HepG2 (cell line): ENCODE data around the gene CCDC88B. TPM values are rescaled to one million over a fixed set of nuclear protein-coding genes. Genes with fewer than 3 reads are reported as not detected.

ENCODE experiments used
- CBX2 ChIP-seq, 2 experiments: fragments of 200-600 bp in 1 of 2; sonication (generic); formaldehyde crosslinking in 1 of 2; IDR thresholded peaks; 2 replicates each; pipeline versions ENCODE4 v1.7.0 to v1.8.1; 2018 to 2022; ENCODE audit warnings: low read depth in 2 of 2, low read length in 1 of 2, mild to moderate bottlenecking in 1 of 2, missing genetic modification reagents in 1 of 2
- GFI1 ChIP-seq: sonication (generic); formaldehyde crosslinking; IDR thresholded peaks from 2 replicates; pipeline ENCODE4 v1.5.0; 2020; ENCODE audit warnings: missing genetic modification reagents, mild to moderate bottlenecking, borderline replicate concordance
- HDAC2 ChIP-seq: sonication (generic); formaldehyde crosslinking; IDR thresholded peaks from 2 replicates; pipeline ENCODE4 v1.4.0; 2020; ENCODE audit warnings: missing genetic modification reagents
- HNRNPH1 ChIP-seq: fragments of 200-400 bp; formaldehyde crosslinking; optimal IDR thresholded peaks from 2 replicates; pipeline ENCODE3; 2017; ENCODE audit warnings: mild to moderate bottlenecking, low read depth, low read length
- NR2F6 ChIP-seq, 2 experiments: IDR thresholded peaks; 2 replicates each; pipeline ENCODE4 v1.6.1; 2016; ENCODE audit warnings: antibody characterized with exemption in 1 of 2, mild to moderate bottlenecking in 1 of 2
- SNAPC4 ChIP-seq: sonication (generic); formaldehyde crosslinking; IDR thresholded peaks from 2 replicates; pipeline ENCODE4 v1.4.0; 2020; ENCODE audit warnings: mild to moderate bottlenecking, missing genetic modification reagents
- THRA ChIP-seq: sonication (generic); formaldehyde crosslinking; IDR thresholded peaks from 2 replicates; pipeline ENCODE4 v1.4.0; 2020; ENCODE audit warnings: missing genetic modification reagents, borderline replicate concordance
- ZMAT3 ChIP-seq: sonication (generic); formaldehyde crosslinking; conservative IDR thresholded peaks from 2 replicates; pipeline ENCODE4 v1.7.0; 2021; ENCODE audit warnings: missing genetic modification reagents
- ZNF10 ChIP-seq: sonication (generic); formaldehyde crosslinking; IDR thresholded peaks from 2 replicates; pipeline ENCODE4 v1.4.0; 2020; ENCODE audit warnings: mild to moderate bottlenecking, low read depth, missing genetic modification reagents, borderline replicate concordance
- ZNF878 ChIP-seq: sonication (generic); formaldehyde crosslinking; IDR thresholded peaks from 2 replicates; pipeline ENCODE4 v1.8.1; 2023; ENCODE audit warnings: mild to moderate bottlenecking, missing genetic modification reagents, moderate library complexity
- polyA plus RNA-seq, 8 experiments: library from polyadenylated mRNA; depleted of rRNA in 3 of 8; stranded (reverse) in 7 of 8; unstranded in 1 of 8; fragments of >200 nt; fragmentation: Illumina TruSeq in 4 of 8; extraction: Trizol in 4 of 8; gene quantifications; 2 replicates each; pipeline versions ENCODE4 v1.2.1 to v1.2.3, GENCODE V29; 2011 to 2016; ENCODE audit warnings: low read depth in 4 of 8, missing spikeins in 1 of 8, mixed read lengths in 1 of 8; ENCODE audit not compliant: insufficient read depth in 1 of 8
- total RNA-seq, 5 experiments: library from RNA; depleted of rRNA; stranded (reverse); fragments of >200 nt; fragmentation: Illumina TruSeq; extraction: Trizol; gene quantifications; 2 replicates each; pipeline ENCODE4 v1.2.3, GENCODE V29; 2016; ENCODE audit warnings: low read depth in 1 of 5
- TF ChIP-seq, protein P1 (sequence below): IDR thresholded peaks from 2 replicates; pipeline ENCODE4 v1.6.1; 2016
- TF ChIP-seq, protein P2 (sequence below): IDR thresholded peaks from 2 replicates; pipeline ENCODE4 v1.6.1; 2016; ENCODE audit warnings: low read depth, control low read depth
- TF ChIP-seq, protein P3 (sequence below): sonication (generic); formaldehyde crosslinking; IDR thresholded peaks from 2 replicates; pipeline ENCODE4 v1.4.0; 2020; ENCODE audit warnings: low read depth, missing genetic modification reagents

CCDC88B gene
- total and polyA plus RNA-seq, 2 of the 13 experiments (the other 11 are each of a cell fraction or from before 2014, with no cell fraction given), result 3.6 to 4.8 TPM

DNA sequence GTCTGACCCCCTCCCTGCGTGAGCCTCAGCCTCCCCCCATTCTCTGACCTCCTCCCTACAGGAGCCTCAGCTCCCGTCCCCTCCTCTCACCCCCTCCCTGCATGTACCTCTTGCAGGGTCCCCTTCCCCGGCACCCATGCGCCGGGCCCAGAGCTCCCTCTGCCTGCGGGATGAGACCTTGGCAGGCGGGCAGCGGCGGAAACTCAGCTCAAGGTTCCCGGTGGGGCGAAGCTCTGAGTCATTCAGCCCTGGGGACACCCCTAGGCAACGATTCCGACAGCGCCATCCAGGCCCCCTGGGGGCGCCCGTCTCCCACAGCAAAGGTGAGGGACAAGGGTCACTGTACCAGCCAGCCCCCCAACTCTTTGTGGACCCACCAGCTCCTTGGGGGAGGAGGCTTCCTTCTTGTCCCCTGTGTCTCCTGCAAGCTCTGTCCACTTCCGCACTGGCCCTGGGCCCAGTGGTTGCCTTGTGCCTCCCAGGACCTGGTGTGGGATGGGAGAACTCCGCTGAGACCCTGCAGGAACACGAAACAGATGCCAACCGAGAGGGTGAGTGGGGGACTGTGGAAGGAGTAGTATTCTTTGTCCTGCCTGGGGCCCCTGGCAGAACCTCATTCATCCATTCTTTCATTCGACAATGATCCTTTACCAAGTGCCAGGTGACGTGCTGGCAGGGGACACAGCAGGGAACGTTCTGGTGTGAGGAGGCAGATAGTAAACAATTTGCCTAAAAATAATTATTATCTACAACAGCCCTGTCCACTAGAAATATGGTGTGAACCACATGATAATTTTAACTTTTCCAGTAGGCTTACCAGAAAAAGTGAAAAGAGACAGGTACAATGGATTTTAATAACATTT is 15.3 kb downstream of the CCDC88B start (continued):
- TF ChIP-seq, protein P1, sequence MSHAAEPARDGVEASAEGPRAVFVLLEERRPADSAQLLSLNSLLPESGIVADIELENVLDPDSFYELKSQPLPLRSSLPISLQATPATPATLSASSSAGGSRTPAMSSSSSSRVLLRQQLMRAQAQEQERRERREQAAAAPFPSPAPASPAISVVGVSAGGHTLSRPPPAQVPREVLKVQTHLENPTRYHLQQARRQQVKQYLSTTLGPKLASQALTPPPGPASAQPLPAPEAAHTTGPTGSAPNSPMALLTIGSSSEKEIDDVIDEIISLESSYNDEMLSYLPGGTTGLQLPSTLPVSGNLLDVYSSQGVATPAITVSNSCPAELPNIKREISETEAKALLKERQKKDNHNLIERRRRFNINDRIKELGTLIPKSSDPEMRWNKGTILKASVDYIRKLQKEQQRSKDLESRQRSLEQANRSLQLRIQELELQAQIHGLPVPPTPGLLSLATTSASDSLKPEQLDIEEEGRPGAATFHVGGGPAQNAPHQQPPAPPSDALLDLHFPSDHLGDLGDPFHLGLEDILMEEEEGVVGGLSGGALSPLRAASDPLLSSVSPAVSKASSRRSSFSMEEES, result no peak
- TF ChIP-seq HDAC2 (CRISPR knock-in tag) (peak; percentile 66; the same call in 1 of the 2 replicates), THRA (no peak), GFI1 (CRISPR knock-in tag) (0 out of 2 replicates have a peak, but pooled peaks have one; percentile 43), ZNF10 (CRISPR knock-in tag) (no peak), ZMAT3 (CRISPR knock-in tag) (0 out of 2 replicates have a peak, but pooled peaks have one; percentile 33), ZNF878 (CRISPR knock-in tag) (no peak), HNRNPH1 (no peak), CBX2 (IDR thresholded peaks at IDR 0.05; ENCODE audit: low read depth, low read length) (no peak), CBX2 (CRISPR knock-in tag; IDR thresholded peaks at IDR 0.05; ENCODE audit: low read depth) (no peak), SNAPC4 (CRISPR knock-in tag) (no peak), NR2F6 (IDR thresholded peaks at IDR 0.05) (peak; percentile 72), NR2F6 (CRISPR knock-in tag; IDR thresholded peaks at IDR 0.05) (peak; percentile 77)
- TF ChIP-seq, protein P2, sequence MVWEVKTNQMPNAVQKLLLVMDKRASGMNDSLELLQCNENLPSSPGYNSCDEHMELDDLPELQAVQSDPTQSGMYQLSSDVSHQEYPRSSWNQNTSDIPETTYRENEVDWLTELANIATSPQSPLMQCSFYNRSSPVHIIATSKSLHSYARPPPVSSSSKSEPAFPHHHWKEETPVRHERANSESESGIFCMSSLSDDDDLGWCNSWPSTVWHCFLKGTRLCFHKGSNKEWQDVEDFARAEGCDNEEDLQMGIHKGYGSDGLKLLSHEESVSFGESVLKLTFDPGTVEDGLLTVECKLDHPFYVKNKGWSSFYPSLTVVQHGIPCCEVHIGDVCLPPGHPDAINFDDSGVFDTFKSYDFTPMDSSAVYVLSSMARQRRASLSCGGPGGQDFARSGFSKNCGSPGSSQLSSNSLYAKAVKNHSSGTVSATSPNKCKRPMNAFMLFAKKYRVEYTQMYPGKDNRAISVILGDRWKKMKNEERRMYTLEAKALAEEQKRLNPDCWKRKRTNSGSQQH (CRISPR knock-in tag), result no peak; the same call in 1 of the 2 replicates
- TF ChIP-seq, protein P3, sequence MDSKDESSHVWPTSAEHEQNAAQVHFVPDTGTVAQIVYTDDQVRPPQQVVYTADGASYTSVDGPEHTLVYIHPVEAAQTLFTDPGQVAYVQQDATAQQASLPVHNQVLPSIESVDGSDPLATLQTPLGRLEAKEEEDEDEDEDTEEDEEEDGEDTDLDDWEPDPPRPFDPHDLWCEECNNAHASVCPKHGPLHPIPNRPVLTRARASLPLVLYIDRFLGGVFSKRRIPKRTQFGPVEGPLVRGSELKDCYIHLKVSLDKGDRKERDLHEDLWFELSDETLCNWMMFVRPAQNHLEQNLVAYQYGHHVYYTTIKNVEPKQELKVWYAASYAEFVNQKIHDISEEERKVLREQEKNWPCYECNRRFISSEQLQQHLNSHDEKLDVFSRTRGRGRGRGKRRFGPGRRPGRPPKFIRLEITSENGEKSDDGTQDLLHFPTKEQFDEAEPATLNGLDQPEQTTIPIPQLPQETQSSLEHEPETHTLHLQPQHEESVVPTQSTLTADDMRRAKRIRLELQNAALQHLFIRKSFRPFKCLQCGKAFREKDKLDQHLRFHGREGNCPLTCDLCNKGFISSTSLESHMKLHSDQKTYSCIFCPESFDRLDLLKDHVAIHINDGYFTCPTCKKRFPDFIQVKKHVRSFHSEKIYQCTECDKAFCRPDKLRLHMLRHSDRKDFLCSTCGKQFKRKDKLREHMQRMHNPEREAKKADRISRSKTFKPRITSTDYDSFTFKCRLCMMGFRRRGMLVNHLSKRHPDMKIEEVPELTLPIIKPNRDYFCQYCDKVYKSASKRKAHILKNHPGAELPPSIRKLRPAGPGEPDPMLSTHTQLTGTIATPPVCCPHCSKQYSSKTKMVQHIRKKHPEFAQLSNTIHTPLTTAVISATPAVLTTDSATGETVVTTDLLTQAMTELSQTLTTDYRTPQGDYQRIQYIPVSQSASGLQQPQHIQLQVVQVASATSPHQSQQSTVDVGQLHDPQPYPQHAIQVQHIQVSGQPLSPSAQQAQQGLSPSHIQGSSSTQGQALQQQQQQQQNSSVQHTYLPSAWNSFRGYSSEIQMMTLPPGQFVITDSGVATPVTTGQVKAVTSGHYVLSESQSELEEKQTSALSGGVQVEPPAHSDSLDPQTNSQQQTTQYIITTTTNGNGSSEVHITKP (CRISPR knock-in tag), result peak; percentile 39; the same call in 1 of the 2 replicates
